HG03442 (cell line): ENCODE results near the gene KCNA1.
"Not testable (repeated sequence)": the region's sequence is repeated elsewhere in the genome, so short reads cannot be mapped to it uniquely, and the experiment has no call there.

Source experiments
- ATAC-seq: cut with Tn5 transposase; IDR thresholded peaks from one replicate; pipeline ENCODE4 v1.9.1; 2021; ENCODE audit warnings: mild to moderate bottlenecking, moderate library complexity; ENCODE audit not compliant: unreplicated experiment

KCNA1 gene

DNA sequence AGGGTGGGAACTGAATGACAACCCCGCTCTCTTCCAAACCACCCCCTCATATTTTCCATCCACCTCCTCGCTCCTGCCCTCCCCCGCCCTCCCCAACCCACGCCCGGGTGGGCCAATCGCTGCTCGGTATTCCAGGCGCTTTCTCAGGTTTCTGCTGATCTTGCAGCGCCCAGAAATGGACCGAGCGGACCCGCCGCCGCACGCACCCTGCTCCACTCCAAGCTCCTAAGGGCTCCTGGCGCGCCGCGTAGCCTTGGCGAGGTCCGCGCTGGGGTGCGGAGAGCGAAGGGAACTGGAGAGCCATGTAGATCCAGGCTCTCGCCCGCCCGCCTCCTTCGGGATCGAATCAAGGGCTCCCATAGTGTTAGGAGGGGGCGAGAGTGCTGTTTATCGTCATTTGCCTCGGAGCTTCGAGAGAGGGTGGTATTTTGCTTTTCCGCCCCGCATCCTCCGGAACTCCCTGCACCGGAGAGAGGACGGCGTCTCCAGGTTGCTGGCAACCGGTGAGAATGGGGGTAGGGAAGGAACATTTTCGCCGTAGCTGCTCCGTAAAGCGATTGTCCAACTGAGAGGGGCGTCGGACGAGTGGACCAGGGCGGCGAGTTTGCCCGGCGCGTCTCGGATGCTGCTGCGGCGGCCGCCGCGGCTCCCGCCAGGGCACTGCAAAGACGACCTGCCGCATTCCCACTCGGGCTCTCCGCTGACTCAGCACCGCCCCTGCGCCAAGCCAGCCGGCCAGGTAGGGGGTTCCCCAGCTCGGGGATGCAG, at the start of gene KCNA1:
Gene KCNA1 (plus strand): TSS at position 172 of the 768 bp plus-strand sequence. CDS start 1,474 bp downstream, outside the sequence.
- ATAC-seq, result no peak

GRCh38 chr12:4860741-4861140, 49.0 kb upstream of the KCNA1 start:
- ATAC-seq, result no peak

GRCh38 chr12:4862809-4863208, 46.9 kb upstream of the KCNA1 start:
- no peak for ATAC-seq

DNA sequence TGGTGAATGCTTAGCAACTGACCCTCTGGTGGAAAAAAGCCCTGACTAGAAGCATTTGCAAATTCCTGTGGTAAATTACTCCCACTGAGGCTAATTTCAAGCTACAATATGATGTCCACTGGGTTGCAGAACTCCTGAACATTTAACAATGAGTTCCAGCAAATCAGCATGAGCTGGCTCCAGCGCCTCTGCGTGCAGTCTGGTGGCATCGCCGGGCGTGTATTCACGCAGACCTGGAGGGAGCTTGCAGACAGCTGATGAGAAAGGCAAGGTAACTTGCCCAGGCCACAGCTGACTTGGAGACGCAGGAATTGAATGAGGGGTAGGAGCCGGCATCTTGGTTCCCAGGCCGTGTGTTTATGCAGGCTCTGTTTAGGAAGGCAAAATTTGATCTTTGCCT, 45.1 kb upstream of the KCNA1 start:
- no peak for ATAC-seq

DNA sequence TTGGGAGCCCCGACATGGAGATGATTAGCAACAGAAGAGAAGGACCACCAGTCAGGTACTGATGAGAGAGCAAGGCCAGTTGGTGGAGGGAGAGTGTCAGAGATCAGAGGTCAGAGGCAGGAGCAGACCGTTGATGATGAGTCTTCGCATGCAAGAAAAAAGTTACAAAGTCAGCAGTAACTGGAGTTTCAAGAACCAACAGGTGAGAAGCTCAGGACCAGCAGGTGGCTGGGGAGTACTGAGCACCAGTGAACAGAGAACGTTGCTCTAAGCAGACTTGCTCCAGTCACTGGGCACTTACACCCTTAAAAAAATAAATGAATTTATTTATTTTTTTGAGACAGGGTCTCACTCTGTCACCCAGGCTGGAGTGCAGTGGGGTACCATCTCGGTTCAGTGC, 44.5 kb upstream of the KCNA1 start:
- ATAC-seq, result no peak

DNA sequence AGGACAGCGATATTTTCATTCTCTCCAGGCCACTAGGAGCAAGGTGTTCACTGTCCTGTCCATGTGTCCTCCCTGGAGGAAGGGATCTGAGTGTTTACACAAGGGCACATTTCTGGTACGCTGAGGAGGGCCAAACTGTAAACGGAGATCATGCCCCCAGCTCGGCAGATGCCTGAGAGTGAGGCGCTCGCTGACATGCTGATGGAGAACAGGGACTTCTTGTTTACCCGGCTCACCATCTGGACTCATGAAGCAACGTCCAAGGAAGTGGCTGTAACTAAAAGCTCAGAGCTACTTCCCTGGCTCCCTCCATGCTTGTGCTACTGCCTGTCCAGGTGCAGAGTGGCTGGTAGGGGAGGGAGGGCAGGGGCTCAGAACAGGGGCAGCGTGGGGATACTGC, 43.4 kb upstream of the KCNA1 start:
- no peak for ATAC-seq

GRCh38 chr12:4867384-4867783, 42.3 kb upstream of the KCNA1 start:
- ATAC-seq, result no peak

- ATAC-seq, result no peak
These were observed 39.3 kb upstream of the KCNA1 start for GRCh38 chr12:4870423-4870822.

DNA sequence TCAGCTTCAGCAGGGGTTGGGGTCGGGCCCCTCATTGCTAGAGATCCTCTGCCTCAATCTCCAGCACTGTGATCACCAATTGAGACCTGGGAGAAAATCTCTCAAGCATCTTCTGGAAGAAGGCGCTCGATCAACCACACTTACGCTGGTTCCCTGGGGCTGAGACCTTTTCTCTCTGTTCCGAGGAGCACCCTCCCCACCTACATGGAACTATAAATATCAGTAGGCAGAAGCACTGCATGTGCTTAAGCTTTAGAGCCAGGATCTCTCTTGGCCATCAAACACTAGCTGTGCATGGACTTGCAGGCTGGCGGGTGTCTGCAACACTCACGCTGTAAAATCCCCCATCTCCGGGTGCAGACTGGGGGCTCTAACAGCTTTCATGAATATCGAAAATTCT, 38.2 kb upstream of the KCNA1 start:
- ATAC-seq, result no peak

DNA sequence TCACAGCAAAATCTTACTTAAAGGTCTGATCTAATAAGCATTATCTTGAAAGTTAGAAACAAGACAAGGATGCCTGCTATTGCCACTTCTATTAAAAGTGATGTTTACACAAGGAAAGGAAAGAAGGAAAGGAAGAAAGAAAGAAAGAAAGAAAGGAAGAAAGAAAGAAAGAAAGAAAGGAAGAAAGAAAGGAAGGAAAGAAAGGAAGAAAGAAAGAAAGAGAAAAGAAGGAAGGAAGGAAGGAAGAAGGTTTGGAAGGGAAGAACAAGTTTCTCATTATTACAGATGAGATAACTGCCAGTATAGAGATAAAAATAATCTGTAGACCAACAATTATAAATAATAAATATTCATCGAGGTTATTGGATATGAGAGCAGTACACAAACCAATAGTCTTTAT, 35.8 kb upstream of the KCNA1 start:
- ATAC-seq, result no peak

- ATAC-seq, result no peak
These were observed 35.0 kb upstream of the KCNA1 start for GRCh38 chr12:4874671-4875070.

DNA sequence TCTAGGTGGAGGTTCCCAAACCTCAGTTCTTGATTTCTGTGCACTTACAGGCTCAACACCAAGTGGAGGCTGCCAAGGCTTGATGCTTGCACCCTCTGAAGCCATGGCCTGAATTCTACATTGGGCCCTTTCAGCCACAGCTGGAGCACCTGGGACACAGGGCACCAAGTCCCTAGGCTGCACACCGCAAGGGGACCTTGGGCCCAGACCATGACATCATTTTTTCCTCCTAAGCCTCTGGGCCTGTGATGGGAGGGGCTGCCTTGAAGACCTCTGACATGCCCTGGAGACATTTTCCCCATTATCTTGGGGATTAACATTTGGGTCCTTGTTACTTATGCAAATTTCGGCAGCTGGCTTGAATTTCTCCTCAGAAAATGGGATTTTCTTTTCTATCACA, 30.2 kb upstream of the KCNA1 start:
- ATAC-seq, result not testable (repeated sequence)

DNA sequence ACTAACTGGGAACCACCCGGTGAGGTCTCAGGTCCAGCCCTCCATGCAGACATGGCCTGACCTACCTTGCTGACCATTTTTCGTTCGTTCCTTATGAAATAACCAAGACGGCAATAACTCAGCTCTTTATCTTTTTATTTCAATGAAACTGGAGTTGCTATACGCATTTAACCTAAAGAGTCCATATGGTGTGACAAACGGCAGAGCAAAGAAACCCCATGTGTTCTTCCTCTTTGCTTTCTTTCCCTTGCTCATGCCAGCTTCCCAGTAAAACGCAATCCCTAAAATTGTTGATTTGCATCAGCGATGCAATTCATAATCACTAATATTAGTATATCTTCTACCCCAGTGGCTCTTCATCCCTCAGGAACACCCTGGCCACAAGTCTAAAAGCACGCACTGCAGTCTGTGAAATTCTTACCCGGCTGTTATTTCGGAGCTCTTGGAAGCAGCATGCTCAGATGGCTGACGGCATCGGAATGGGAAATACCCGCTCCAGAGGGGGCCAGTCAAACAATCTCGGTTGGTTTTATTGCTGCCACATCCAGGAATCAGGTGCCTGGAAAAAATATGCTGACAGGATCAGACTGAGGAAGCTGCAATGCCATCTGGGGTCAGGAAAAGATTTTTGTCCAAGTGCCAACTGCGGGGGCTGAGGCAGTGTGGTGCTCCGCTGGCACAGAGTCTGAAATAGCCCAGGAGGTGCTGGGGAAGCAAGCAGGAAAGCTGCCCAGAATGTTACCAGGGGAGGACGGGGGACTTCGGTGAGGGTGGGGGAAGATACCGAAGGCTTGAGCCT, 28.2 kb upstream of the KCNA1 start:
- no peak for ATAC-seq

DNA sequence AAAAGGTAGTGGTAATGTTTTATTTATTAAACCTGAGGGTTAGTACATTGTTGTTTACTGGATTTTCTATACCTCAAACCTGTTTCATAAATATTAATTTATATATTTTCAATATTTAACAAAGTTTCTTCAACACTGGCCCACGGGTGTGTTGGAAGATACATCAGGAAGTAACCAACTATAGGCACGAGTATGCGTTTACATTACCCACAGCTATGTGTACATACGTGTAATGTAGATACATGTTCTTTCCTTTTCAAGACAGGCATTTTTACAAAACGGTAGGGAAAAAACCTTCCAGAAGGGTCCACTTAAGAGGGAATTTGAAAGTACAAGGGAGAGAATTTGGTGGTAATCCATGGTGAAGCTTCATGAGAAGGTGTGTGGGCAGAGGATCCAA, 17.8 kb upstream of the KCNA1 start:
- ATAC-seq, result no peak

DNA sequence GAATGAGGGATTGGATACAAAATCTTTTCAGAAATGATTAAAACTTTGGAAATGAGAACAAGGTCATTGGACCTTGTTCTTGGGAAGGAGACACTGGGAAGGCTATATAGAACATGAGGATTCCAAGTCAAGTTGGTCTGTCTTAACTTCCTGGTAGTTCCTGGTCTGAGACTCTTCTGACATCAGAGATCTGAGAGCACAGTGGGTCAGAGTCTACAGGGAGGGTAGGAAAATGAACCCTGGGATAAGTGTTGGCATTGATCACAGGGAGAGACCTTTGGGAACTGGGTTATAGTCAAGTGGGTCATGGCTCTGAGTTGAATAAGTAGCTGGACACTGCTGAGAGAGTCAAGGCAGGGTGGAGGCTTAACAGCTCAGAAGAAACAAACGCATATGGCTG, 17.3 kb upstream of the KCNA1 start:
- ATAC-seq, result no peak

DNA sequence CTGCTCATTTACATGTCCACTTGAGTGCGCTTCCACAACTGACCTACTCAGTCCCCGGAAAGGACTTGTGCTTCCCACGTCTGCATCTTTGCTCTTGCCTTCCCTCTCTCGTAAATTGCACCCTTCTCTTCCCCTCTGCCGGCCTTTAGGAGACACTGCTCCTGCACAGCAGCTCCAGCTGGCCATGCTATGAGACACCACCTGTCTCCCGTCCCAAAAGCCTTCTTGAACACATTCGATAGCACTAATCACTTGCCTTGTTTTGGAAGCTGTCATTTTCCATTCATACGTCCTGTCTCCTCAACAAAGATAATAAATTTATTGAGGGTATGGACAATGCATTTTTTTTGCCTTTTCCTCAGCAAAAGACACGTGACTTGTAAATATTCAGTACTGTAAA, 15.7 kb upstream of the KCNA1 start:
- no peak for ATAC-seq

- no peak for ATAC-seq
These were observed 10.3 kb upstream of the KCNA1 start for GRCh38 chr12:4899364-4899763.

DNA sequence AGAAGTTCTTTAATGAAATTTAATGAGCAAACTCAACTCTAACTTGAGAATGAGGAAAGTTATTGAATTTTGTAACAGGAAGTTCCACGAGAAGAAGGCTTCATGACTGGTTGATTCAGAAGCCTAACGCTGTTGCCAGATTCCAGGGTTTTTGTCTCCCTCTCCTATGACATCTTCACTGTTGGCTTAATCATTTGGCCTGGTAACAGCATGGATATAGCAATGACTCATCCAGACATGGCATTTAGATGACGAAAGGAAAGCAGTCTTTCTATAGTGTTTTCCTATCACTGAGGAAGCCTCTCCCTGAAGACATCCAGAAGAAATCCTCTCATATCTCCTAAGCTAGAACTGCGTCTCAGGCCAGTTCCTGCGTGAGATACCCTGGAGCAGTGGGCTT, 9.4 kb upstream of the KCNA1 start:
- no peak for ATAC-seq

- ATAC-seq, result no peak
These were observed 4.4 kb upstream of the KCNA1 start for GRCh38 chr12:4905316-4905715.

DNA sequence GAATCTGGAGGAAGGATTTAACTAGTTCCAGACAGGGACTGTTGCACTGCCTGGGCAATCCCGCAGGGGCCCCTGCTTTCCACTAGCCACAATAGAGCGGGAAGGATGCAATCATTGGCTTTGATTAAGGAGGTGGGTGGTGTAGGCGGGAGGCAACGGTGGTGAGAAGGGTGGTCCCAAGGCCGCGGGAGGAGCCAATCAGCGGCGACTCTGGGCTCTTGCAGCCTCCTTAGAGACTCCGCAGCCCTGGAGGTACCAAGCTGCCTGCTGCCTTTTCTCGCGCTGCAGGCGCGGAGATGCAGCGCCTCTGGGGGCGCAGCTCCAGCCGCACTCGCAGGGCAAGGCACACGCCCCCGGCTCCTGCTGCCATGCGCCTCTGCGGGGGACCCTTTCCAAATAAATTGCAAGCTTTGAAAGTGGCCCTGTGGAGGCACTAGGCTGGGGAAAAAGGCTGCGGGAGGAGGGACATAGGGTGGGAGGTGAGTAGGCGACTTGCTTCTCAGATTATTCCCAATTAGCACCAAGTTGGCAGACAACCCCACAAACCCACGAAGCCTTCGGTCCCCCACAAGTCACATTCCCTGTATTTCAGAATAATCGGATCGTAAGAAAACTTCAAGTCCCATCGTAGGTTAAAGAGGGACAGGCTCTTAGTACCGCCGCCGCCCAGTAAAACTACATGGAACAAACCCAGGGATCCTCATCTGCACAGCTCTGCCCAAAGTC, 858 bp upstream of the KCNA1 start:
- no peak for ATAC-seq

GRCh38 chr12:4909410-4909733, 333 bp upstream of the KCNA1 start:
- ATAC-seq, result no peak
